ENCODE results near the gene ECPAS.
"Not testable (repeated sequence)": the region's sequence is repeated elsewhere in the genome, so short reads cannot be mapped to it uniquely, and the experiment has no call there.

DNA sequence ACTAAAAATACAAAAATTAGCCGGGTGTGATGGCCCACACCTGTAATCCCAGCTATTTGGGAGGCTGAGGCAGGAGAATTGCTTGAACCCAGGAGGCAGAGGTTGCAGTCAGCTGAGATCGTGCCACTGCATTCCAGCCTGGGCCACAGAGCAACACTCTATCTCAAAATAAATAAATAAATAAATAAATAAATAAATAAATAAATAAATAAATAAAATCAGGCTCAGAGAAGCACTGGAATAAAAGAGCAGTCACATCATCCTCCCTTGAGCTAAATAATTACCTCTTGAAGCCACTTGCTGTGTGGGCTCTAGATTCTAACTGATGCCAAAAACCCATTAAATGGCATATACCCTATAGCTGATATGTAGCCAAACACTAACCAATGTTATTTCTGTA is 13.0 kb upstream of the ECPAS start:
- TF ChIP-seq EZH2 (IDR thresholded peaks at IDR 0.05; ENCODE audit: borderline replicate concordance, low read depth, low read length, poor library complexity, severe bottlenecking), result not testable (repeated sequence)
- TF ChIP-seq, protein P1, sequence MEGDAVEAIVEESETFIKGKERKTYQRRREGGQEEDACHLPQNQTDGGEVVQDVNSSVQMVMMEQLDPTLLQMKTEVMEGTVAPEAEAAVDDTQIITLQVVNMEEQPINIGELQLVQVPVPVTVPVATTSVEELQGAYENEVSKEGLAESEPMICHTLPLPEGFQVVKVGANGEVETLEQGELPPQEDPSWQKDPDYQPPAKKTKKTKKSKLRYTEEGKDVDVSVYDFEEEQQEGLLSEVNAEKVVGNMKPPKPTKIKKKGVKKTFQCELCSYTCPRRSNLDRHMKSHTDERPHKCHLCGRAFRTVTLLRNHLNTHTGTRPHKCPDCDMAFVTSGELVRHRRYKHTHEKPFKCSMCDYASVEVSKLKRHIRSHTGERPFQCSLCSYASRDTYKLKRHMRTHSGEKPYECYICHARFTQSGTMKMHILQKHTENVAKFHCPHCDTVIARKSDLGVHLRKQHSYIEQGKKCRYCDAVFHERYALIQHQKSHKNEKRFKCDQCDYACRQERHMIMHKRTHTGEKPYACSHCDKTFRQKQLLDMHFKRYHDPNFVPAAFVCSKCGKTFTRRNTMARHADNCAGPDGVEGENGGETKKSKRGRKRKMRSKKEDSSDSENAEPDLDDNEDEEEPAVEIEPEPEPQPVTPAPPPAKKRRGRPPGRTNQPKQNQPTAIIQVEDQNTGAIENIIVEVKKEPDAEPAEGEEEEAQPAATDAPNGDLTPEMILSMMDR (conservative IDR thresholded peaks at IDR 0.05; ENCODE audit: low read depth, low read length), result not testable (repeated sequence)

Measured in A673 (cell line).